Activated CD4-positive, CD25-positive, alpha-beta regulatory T cell treated with anti-CD3 and anti-CD28 coated beads, Interleukin-2, amount 50 U/mL, for 72 hours (primary cell): ENCODE measurements around the gene WDR62.

Experiments used
- DNase-seq: peaks from one replicate; pipeline ENCODE4 v3.0.0; 2021

The WDR62 gene

DNA sequence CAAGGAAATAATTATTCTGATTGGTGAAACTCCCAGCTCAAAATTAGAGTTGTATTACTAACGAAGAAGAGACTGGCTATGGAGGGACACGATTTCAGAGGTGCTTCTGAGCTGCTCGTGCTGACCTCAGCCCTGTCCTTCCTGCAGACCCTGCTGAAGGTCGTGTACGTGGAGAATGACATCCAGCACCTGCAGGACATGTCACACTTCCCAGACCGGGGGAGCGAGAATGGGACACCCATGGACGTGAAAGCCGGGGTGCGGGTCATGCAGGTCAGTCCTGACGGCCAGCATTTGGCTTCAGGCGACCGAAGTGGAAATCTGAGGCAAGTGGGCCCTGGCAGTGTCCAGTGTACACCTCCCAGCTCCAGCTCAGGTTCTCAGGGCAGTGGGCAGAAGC is 28.2 kb downstream of the WDR62 start:
- DNase-seq: no peak

DNA sequence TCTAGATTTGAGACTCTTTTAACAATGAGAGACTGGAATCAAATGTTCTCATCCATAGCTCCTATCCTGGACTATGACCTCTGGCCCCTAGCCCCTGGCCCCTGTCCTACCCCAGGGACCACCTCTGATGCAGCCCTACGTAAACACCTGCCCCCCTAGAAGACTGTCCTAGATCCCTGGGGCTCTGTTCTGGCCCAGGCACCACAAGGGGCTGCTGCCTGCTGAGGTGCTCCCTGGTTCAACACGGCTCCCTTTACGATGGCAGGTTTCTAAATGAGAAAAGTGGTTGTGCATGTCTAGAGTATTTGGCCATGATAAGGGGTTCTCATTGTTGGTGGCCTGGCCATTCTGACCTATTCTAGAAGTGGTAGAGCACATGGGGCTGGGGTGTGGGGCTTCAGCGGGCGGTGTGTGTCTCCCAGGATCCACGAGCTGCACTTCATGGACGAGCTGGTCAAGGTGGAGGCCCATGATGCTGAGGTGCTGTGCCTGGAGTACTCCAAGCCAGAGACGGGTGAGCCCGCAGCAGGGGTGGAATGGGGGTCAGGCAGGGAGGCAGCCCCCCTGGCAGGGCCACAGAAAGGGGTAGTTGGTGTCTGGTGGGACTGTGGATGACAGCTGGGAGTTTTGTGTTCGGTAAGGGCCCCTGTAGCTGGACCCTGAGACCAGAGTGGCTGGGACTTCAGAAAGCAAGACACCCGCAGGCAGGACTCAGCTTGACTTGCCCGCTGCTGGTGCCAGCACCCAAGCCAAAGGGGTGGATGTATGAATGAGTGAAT is 29.7 kb downstream of the WDR62 start:
- no peak for DNase-seq

DNA sequence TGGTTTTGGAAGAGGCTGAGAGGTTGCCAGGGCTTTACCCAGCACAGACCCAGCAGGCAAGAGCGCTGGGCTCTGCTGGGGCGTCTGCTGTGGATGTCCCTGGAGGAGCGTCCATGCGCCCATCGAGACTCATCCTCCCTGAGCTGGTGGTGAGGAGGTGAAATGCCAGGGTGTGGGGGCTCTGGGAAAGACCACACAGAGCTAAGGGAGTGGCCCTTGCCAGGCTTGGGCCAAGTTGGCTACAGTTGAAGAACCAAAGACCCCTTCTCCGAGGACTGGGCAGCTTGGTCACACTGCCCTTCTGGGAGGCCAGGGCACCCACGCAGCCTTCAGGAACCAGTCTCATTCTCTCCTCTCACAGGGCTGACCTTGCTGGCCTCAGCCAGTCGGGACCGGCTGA is 31.6 kb downstream of the WDR62 start:
- DNase-seq: no peak

DNA sequence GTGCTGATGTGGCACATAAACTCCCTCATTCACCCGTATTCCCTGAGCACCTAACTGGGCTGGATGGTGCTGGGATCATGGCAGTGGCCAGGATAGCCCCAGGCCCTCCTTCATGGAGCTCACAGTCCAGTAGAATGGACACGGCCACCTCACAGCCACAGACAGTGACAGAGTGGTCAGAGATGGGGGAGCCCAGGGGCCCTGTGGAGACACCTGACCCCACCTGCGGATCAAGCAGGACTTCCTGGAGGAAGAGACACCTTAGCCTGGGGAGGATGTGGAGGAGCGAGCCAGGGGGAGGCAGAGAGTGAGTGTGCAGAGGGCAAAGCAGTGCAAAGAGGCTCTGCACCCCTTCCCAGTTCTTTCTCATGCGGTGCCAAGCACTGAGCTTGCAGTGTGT is 35.1 kb downstream of the WDR62 start:
- DNase-seq: no peak

DNA sequence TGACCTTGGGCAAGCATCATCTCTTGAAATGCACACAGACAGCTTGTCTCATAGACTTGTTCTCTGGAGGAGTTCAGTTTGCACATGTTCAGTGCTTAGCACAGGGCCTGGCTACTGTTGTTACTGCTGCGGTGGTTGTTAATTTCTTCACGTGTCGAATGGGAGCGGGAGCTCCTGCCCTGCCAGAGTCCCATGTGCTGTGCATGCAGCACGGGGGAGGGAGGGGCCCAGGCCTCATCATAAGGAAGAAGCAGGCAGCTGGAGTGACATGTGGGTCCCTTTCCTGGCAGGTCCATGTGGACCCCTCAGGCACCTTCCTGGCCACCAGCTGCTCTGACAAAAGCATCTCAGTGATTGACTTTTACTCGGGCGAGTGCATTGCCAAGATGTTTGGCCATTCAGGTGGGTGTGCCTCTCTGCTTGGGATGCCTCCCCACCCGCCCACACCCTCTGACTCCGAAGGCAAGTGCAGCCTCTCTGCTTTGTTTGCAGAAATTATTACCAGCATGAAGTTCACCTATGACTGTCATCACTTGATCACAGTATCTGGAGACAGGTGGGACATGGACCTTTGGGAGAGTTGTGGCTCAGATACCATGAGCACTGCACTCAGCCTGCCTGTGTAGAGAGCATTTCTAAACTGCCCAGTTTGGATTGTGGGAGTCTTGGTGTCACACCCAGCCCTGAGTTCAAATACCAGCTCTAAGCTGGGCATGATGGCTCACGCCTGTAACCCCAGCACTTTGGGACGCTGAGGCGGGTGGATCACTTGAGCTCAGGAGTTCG is 36.4 kb downstream of the WDR62 start:
- DNase-seq: no peak

DNA sequence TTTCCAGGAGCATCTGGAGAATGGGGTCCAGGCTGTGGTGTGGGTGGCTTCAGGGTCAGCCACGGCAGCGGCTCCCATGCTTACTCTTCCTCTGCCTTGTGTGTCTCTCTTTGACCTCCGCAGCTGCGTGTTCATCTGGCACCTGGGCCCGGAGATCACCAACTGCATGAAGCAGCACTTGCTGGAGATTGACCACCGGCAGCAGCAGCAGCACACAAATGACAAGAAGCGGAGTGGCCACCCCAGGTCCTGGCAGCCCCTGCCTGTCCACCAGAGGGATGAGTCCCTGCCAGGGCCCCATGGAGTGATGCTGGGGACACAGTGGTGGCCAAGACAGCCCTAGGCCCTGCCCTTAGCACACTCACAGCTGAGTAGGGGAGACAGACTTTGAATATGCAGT is 37.9 kb downstream of the WDR62 start:
- DNase-seq: no peak

DNA sequence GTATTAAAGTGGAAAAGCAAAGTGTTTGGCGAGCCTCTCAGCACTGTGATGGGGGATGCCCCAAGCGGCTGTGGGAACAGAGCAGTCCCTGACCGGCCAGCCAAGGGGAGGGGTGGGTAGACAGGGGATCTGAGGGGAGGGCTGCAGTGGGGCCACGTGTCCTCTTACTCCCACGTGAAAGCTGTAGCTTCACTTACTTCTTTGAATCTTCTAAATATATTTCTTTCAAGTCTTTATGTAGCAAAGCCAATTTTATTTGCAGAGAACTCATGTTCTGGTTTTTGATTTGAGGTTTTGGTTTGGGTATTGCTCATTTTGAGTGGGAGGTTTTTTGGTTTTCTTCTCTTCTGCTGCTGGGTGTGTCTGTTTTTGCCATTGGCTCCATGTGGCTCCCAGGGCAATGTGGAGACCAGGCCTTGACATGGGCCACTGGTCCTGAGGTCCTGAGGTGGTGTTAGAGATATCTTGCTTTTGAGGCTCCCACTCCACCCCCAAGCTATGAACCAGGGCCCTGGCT is 38.5 kb downstream of the WDR62 start:
- DNase-seq: no peak

DNA sequence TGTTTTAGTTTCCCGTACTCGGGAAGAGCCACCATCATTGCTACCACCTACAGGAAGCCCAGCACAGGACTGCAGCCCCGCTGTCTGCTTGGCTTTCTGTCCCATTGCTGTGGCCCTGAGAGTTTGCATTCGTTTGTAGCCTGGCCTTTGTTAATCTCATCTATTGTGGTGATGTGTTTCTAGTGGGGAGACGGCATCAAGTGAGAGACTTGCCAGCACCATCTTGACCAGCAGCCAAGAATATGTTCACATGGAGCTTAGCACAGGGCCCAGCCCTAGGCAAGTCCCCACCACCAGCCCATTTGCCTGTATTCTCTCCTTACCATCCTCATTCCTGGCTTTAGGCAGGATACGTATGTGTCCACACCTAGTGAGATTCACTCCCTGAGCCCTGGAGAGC is 39.0 kb downstream of the WDR62 start:
- DNase-seq: no peak

DNA sequence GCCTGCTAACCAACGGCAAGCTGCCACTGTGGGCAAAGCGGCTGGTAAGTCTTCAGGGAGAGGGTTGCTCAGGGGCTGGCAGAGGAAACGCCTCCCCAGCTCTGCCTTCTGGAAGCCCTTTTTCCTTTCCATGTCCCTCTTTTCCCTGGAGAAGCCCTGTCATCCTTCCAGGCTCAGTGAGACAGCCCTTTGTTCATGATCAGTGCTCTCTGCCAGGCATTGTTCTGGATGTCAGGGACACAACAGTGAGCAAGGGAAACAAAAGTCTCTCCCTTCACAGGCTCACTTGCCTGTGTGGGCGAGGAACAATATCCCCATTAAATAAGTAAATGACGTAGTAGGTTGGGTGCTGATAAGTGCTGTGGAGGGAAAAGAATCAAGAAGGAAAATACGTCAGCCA is 42.3 kb downstream of the WDR62 start:
- DNase-seq: no peak

DNA sequence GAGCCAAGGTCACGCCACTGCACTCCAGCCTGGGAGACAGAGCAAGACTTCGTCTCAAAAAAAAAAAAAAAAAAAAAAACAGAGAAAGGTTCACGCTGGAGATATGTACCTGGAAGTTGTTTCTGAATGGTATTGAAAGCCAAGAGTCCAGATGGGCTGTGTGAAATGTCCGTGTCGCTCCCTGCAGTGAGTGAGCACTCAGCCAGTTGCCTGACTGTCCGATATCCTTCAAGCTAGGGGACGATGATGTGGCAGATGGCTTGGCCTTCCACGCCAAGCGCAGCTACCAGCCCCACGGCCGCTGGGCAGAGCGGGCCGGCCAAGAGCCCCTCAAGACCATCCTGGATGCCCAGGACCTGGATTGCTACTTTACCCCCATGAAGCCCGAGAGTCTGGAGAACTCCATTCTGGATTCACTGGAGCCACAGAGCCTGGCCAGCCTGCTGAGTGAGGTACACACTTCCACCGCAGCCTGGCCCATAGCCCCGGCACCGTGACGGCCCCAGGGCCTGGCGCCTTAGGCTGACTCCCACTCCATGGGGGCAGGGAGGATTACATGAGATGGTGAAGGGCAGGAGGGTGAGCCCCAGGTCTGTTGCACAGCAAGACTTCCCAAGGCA is 44.6 kb downstream of the WDR62 start:
- no peak for DNase-seq

DNA sequence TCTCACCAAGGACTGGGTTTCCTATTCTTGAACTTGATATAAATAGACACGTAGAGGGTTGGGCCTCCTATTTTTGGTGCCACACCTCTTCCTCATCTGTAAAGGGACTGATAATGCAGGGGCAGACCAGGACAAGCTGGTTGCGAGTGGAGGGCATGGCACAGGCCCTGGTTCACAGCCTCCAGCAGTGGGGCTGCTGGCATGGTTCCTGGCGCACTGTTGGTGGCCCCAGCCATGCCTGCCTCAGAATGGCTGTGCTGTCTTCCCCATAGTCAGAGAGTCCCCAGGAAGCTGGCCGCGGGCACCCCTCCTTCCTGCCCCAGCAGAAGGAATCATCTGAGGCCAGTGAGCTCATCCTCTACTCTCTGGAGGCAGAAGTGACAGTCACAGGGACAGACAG is 45.8 kb downstream of the WDR62 start:
- DNase-seq: no peak

DNA sequence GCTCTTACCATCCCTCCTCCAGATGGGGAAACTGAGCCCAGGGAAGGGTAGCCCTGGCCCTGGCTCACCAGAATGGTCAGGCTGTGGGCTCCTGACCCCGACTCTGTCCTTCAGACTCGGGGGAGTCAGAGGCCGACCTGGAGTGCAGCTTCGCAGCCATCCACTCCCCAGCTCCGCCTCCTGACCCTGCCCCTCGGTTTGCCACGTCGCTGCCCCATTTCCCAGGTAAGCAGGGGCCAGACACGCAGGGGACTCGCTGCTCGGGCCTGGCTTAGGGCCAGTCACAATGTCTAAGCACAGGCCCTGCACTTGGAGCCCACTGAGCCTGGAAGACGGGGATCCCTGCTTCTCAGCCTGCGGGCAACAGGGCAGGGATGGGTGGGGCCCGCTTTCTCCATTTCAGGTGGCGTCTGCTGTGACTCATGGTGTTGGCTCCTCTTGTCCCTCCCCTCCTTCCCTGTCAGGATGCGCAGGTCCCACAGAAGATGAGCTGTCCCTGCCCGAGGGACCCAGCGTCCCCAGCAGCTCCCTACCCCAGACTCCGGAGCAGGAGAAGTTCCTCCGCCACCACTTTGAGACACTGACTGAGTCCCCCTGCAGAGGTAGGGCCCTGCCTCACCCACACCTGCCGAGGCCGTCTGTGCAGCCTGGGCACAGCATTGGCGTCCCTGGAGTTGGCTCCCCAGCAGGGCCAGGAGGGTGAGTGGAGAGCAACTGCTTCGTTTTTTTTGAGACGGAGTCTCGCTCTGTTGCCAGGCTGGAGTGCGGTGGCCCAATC is 47.0 kb downstream of the WDR62 start:
- no peak for DNase-seq

DNA sequence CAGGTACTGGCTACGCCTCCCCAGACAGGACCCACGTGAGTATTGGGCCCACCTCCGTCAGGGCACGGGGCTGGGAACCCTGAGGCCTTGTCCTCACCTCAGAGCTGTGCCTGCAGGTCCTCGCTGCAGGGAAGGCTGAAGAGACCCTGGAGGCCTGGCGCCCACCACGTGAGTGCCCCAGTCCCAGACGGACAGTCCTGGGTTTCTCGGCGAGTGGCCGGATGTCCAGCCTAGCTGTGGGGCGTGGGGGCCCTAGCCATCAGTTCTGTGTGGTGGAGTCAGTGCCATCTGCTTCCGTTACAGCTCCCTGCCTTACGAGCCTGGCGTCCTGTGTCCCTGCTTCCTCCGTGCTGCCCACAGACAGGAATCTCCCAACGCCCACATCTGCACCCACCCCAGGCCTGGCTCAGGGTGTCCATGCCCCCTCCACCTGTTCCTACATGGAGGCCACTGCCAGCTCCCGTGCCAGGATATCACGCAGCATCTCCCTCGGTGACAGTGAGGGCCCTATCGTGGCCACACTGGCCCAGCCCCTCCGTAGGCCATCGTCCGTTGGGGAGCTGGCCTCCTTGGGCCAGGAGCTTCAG is 48.4 kb downstream of the WDR62 start:
- no peak for DNase-seq

DNA sequence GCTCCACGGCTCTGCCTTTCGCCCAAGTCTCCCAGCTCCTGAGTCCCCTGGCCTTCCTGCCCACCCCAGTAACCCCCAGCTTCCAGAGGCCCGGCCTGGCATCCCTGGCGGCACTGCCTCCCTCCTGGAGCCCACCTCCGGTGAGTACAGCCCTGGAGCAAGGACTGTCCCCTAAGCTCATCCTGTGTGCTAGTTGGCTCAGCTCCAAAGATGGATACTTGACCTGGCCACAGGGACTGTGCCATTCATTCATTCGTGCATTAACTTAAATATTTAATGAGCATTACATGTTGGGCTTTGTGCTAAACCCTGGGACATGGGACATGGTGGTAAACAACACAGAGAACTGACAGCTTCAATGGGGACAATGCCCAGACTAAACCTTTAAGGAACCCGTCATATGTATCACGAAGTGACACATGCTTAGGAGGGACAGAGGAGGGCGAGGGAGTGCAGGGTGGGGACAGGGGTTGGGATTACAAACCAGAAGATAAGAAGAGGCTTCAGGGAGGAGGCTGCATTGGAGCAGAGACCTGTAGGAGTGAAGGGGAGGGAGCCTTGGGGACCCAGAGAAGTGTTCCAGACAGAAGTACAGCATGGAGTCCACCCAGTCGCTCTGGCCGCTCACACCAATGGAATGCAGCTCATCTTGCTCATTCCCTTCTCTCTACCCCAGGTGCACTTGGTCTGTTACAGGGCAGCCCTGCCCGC is 49.3 kb downstream of the WDR62 start:
- no peak for DNase-seq

DNA sequence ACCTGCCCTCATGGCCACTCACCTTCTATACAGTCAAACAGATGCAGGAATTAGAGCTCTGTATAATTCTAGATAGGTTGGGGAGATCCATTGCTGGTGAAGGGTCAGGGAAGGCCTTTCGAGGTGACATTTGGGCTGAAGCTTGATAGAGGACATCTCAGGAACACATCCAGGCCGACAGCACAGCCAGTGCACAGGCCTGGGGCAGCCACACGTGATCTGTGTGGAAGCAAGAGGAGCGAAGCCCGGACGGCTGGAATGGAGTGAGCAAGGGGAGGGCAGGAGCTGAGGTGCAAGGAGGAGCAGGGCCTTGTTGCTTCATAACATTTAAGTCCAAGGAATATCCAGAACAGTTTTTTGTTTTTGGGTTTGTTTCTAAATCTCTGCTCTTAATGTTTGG is 51.7 kb downstream of the WDR62 start:
- DNase-seq: no peak

DNA sequence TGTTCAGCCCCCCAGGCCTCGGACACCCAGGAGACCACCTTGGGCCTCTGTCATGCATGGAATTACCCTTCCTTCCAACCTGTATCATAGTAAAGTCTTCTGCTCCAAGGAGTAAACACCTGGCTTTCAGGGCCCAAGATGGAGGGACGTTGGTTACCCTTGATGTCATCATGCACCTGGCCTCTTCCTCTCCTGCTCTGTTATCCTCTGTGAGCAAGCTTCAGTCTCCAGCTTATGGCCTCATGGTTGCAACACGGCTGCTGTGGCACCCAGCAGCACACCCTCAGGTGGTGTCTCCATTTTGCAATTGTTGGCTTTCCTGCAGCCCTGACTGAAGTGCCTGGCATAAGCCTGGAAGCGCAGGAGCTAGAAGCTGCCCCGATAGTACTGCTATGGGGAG is 52.3 kb downstream of the WDR62 start:
- DNase-seq: no peak

DNA sequence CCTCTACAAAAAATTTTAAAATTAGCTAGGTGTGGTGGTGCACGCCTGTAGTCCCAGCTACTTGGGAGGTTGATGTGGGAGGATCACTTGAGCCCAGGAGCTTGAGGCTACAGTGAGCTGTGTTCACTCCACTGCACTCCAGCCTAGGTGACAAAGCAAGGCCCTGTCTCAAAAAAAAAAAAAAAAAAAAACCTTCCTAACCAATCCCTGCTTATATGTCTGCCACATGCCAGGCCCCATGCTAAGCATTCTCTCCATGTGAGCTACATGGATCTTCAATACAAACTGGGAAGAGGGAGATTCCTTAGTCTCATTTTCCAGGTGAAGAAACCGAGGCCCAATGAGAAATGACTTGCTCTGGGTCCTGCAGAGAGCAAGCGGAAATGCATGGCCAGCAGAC is 54.0 kb downstream of the WDR62 start:
- DNase-seq: no peak

DNA sequence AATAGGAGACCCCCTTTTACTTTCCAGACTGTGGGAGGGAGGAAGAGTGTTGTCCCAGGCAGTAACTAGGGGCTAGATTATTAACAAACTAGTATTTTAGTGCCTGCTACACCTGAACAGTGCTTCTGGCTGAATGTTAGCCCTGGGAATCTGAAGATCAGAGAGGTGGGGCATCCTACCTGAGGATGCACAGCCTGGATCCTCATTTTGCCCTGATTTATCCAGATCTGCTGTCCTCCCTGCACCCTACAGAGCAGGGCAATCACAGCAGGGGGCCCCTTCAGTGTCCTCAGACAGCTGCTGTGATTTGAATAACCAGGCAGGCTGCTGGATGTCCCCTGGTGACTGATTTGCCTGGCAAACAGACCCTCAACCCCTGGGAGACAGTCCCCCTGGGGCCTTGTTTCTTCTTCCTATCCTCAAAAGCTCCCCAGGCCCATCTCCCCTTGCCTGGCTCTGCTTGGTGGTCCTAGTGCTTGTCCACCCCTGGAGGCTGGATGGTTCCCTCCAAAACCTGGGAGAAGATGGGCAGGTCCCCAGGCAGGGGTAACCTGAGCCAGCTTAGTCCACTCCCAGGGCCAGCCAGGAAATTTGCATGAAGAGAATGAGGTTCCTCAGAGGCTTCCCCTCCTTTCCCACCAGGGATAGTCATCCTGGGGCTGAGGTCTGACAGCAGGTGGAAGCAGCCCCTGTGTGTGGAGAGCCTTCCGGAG is 55.9 kb downstream of the WDR62 start, which contains the start of gene OVOL3:
OVOL3 (plus strand) TSS at position 657 of the 713 bp plus-strand sequence. CDS start 60 bp downstream, outside the sequence.
- DNase-seq: no peak

DNA sequence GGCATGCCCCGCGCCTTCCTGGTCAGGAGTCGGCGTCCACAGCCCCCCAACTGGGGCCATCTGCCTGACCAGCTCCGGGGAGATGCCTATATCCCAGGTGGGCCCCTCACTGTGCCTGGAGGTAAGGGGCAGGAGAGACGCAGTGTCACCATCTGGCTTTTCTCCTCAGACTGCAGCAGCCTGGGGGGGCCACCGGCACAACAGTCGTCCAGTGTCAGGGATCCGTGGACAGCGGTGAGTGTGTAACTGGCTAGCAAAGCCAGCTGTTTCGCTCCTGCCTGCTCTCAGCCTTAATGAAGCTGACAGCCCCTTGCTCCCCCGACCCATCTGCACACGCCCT is 56.5 kb downstream of the WDR62 start:
- DNase-seq: no peak

DNA sequence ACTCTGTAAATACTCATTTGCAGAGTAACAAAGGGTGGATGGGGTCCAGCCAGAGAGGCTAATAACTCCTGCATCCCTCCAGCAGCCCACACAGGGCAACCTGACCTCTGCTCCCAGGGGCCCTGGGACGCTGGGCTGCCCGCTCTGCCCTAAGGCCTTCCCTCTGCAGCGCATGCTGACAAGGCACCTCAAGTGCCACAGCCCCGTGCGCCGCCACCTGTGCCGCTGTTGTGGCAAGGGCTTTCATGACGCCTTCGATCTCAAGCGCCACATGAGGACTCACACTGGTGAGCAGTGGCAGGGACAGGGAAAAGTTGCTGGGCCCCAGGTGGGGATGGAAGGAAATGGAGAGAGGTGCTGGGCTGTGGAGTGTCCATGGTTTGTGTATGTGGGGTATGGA is 58.0 kb downstream of the WDR62 start:
- no peak for DNase-seq

DNA sequence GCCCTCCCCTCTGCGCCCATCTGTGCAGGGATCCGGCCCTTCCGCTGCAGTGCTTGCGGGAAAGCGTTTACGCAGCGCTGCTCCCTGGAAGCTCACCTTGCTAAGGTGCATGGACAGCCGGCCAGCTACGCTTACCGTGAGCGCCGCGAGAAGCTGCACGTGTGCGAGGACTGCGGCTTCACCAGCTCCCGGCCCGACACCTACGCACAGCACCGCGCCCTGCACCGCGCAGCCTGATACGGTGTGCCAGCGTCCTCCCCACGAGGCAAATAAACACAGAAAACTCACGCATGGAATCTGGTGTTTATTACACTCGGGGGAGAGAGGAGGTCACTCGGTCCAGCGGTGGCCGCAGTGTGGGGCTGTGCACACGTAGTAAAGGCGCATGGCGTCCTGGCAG is 58.7 kb downstream of the WDR62 start:
- no peak for DNase-seq
